SK-N-MC (cell line): Measurements from ENCODE around the gene LST1.

Source experiments
- DNase-seq: peaks from one replicate; pipeline ENCODE4 v3.0.0-alpha.2; 2011; ENCODE audit warnings: low read depth, low spot score
- H3K27ac ChIP-seq: fragments of 200-600 bp; sonication (generic); 2 replicates; pipeline ENCODE4 v1.5.1; 2016; ENCODE audit warnings: mixed run types
- H3K36me3 ChIP-seq: fragments of 200-600 bp; sonication (generic); 2 replicates; pipeline ENCODE4 v1.6.1; 2017; ENCODE audit warnings: antibody characterized with exemption, low read length, mixed read lengths; ENCODE audit not compliant: insufficient read depth
- H3K4me3 ChIP-seq: fragments of 200-600 bp; sonication (generic); 2 replicates; pipeline ENCODE4 v1.5.1; 2016
- H3K9ac ChIP-seq: fragments of 200-600 bp; sonication (generic); 2 replicates; pipeline ENCODE4 v1.8.0; 2017; ENCODE audit warnings: mixed run types, mixed read lengths; ENCODE audit not compliant: insufficient read length
- H3K9me3 ChIP-seq: fragments of 200-600 bp; sonication (generic); 2 replicates; pipeline ENCODE4 v1.6.1; 2017; ENCODE audit warnings: low read depth, mild to moderate bottlenecking, antibody characterized with exemption, low read length, moderate library complexity, mixed read lengths
- EZH2 ChIP-seq: fragments of 200-600 bp; sonication (generic); IDR thresholded peaks from one replicate; pipeline ENCODE4 v1.6.1; 2017; ENCODE audit warnings: antibody characterized with exemption
- FOXP2 ChIP-seq: optimal IDR thresholded peaks from 2 replicates; pipeline ENCODE3; 2011; ENCODE audit warnings: mild to moderate bottlenecking, moderate library complexity; ENCODE audit not compliant: insufficient read depth; ENCODE audit errors: extremely low read length, control extremely low read depth
- POLR2AphosphoS5 ChIP-seq: IDR thresholded peaks from 2 replicates; pipeline ENCODE4 v1.6.1; 2012; ENCODE audit warnings: mild to moderate bottlenecking, low read depth, low read length, borderline replicate concordance

LST1 gene

DNA sequence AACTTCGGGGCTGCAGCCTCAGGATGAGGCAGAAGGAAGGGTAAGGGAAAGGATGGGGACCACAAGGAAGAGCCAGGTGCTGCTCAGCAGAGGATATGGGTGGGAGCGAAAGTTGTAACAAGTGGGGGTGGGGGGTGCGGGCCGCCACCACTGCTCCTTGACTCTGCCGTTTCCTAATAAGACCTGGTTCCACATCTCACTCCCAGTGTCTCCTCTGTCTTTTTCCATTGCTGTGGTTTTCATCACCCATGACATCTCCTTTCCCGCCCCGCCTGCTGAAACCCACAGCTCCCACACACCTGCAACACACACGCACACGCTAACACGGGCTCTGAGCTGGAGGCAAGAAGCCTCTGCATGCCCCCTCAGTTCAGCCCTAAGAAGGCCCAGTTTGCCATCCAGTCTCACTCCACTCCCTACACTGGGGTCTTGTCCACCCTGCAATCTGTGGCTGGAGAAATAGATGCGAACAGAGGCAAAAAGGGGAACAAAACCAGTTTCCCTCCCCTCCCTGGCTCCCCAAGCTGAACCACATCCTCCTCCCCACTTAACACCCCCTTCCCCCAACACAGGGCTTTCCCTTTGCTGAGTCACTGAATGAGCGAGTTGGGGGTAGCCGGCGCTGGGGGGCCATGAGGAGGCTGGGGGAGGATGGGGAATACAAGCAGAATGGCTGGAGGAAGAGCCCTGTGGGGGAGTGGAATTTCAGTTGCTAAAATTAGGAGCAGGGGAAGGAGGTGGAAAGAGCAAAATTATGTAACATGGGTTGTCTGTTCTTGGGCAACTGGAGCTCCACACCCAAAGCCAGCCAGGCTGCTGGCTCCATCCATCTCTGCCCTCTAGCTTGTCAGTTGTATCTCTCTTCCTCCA, 27.2 kb upstream of the LST1 start:
- TF ChIP-seq POLR2AphosphoS5 (no peak), FOXP2 (no peak), EZH2 (no peak)
- H3K4me3 ChIP-seq = no peak overlapping the region
- H3K36me3 ChIP-seq = peaks cover 13% of the 10 kb centered on the region; the same call in 1 of the 2 replicates
- no peak overlapping the region for H3K9ac ChIP-seq
- DNase-seq = no peak
- no peak overlapping the region for H3K27ac ChIP-seq
- H3K9me3 ChIP-seq = no peaks in the 10 kb centered on the region

DNA sequence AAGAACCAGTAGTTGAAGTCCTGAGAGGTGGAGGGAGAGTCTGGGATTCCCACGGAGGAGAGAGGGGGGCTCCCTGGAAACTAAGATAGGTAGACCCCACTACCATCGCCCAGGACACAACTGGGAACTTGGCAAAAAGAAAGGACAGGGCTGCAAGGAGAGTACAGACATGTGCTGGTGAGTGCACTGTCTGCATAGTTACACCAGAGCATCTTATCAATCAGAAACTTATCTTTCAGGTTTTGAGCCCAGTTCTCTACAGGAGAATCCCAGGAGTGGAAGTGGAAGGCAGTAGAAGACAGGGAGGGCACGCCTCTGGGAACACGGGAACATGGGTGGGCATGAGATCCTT, 26.5 kb upstream of the LST1 start:
- TF ChIP-seq POLR2AphosphoS5 (no peak), FOXP2 (no peak), EZH2 (no peak)
- no peak for DNase-seq
- H3K36me3 ChIP-seq = peaks cover 13% of the 10 kb centered on the region; the same call in 1 of the 2 replicates
- H3K27ac ChIP-seq = no peak overlapping the region
- no peak overlapping the region for H3K9ac ChIP-seq
- H3K9me3 ChIP-seq = no peaks in the 10 kb centered on the region
- H3K4me3 ChIP-seq = no peak overlapping the region

DNA sequence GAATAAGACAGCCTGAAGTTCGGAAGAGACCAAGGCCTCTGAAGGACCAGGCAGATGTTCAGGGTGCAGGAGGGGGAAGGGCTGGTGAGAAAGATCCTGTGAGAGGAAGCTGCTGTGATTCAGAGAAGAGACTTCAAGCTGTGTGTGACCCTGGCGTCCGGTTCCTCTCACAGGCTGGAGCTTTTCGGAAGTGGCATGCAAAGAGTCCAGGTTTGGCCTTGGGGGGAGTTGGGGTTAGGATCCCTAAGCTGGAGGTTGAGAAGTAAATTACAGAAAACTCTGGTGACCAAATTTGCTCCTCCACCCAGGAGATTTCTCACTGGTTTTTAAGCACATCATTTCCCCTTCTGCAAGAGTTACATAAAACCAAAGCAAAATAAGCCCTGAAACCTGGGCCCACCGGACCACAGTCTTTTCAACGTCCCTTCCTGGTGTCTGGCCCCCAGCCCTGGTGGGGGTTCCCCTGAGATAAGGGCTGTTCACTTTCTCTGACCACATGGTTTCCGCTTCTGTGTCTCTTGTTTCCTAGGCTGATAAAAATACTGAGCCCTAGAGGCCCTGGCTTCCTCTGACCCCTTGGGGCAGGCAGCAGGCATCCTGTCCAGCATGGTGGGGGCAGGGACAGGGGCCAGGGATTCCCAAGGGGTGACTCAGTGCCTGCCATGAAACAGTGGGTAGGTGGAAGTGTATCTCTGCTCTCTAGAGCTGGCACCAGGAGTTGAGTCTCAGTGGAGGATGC, 25.9 kb upstream of the LST1 start:
- Histone ChIP-seq H3K27ac (no peak overlapping the region), H3K9me3 (no peaks in the 10 kb centered on the region), H3K4me3 (no peak overlapping the region), H3K9ac (no peak overlapping the region), H3K36me3 (peaks cover 13% of the 10 kb centered on the region; the same call in 1 of the 2 replicates)
- TF ChIP-seq POLR2AphosphoS5 (no peak), EZH2 (no peak), FOXP2 (no peak)
- no peak for DNase-seq

GRCh38 chr6:31560697-31561058, 25.4 kb upstream of the LST1 start:
- H3K27ac ChIP-seq = no peak overlapping the region
- H3K4me3 ChIP-seq = no peak overlapping the region
- TF ChIP-seq POLR2AphosphoS5 (no peak), FOXP2 (no peak), EZH2 (no peak)
- no peak for DNase-seq
- peaks cover 13% of the 10 kb centered on the region; the same call in 1 of the 2 replicates for H3K36me3 ChIP-seq
- H3K9me3 ChIP-seq = no peaks in the 10 kb centered on the region
- H3K9ac ChIP-seq = no peak overlapping the region

DNA sequence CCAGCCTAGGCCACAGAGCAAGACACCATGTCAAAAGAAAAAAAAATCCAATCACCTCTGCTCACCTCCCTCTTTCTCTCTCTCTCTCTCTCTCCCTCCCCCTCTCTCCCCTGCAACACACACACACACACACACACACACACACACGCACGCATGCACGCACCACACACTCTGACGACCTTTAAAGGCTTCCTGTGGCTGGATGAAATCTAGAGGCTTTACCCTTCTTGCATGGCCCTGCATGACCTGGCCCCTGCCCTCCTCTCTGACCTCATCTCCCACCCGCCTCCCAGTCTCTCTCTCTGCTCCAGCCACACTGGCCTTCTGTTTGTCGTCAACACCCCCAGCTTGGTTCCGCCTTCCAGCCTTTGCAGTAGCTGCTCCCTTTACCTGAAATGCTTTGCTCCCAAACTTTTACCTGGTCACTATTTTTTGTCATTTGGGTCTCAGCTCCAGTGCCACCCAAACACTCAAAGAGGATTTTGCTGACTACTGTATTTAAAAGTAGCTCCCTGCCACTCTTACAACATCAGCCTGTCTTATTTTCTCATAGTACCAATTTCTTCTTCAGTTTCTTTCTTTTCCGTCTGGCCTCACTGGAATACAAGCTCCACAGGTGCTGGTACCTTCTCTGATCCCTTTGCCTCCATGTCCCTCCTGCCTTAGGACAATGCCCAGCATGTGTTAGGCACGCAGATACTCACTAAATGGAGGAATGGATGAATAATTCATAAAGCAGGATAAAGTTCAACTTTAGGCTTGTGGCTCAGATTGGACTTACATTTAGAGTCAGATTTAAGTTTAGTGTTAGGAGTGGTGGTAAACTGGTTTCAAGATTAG, 18.3 kb upstream of the LST1 start:
- TF ChIP-seq FOXP2 = no peak
- TF ChIP-seq EZH2 = no peak
- no peak for TF ChIP-seq POLR2AphosphoS5
- H3K9ac ChIP-seq = no peak overlapping the region
- H3K4me3 ChIP-seq = no peak overlapping the region
- no peak overlapping the region for H3K27ac ChIP-seq
- no peaks in the 10 kb centered on the region for H3K36me3 ChIP-seq
- H3K9me3 ChIP-seq = no peaks in the 10 kb centered on the region
- DNase-seq = no peak

- DNase-seq = no peak
- no peak overlapping the region for H3K9ac ChIP-seq
- H3K36me3 ChIP-seq = no peaks in the 10 kb centered on the region
- no peak for TF ChIP-seq POLR2AphosphoS5
- TF ChIP-seq FOXP2 = no peak
- no peak for TF ChIP-seq EZH2
- no peak overlapping the region for H3K4me3 ChIP-seq
- H3K27ac ChIP-seq = no peak overlapping the region
- no peaks in the 10 kb centered on the region for H3K9me3 ChIP-seq
Observed at GRCh38 chr6:31568537-31568961, 17.5 kb upstream of the LST1 start.

DNA sequence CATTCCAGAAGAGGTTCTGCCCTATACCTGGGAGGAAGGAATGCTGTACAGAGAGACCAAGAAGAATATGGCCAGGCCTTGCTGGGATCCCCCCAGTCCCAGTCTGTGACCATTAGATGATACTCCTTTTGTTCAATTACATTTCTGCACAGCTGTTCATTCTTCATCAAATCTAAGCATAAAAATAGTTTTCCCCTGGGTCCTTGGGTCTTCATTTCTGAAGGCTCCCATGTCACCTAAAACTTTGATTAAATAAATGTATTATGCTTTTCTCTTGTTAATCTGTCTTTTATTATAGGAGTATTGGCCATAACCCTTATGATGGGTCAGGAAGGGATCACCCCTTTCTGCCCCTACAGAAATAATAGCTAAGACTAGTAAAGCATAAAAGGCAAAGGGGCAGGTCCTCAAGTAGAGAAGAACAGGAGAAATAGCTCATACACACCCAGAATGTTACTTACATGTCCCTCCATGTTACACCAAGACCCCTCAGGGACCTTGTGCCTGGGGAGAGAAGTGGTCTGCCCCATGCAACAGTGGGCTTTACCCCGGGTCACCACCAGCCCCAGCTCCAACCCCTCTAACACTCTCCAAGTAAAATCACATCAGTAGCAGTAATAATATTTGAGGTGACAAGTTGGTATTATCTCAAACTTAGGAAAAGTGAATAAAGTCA, 16.1 kb upstream of the LST1 start:
- DNase-seq = no peak
- no peak for TF ChIP-seq POLR2AphosphoS5
- TF ChIP-seq FOXP2 = no peak
- no peak for TF ChIP-seq EZH2
- no peak overlapping the region for H3K4me3 ChIP-seq
- no peak overlapping the region for H3K27ac ChIP-seq
- no peaks in the 10 kb centered on the region for H3K9me3 ChIP-seq
- H3K36me3 ChIP-seq = no peaks in the 10 kb centered on the region
- no peak overlapping the region for H3K9ac ChIP-seq
